Uterus (tissue), 4 donors: ENCODE results near the gene SLIT3. TPM values are rescaled to one million over a fixed set of nuclear protein-coding genes. Genes with fewer than 3 reads are reported as not detected.

Experiments
- DNase-seq, 2 donors: peaks; one replicate each; pipeline ENCODE4 v3.0.0-alpha.2; 2019 to 2020
- H3K27ac ChIP-seq, 2 donors: fragments of 200-600 bp; sonication (generic); 1 replicate in 1 of 2; 2 replicates in 1 of 2; pipeline ENCODE4 v1.5.1; 2016 to 2018
- H3K27me3 ChIP-seq, 2 donors: fragments of 200-600 bp; sonication (generic); one replicate each; pipeline ENCODE4 v1.5.1; 2018 to 2019; ENCODE audit warnings: control low read depth in 1 of 2
- H3K36me3 ChIP-seq, 2 donors: fragments of 200-600 bp; sonication (generic); one replicate each; pipeline ENCODE4 v1.5.1; 2019; ENCODE audit warnings: control low read depth in 1 of 2
- H3K4me1 ChIP-seq, 2 donors: fragments of 200-600 bp; sonication (generic); one replicate each; pipeline ENCODE4 v1.5.1; 2018 to 2019; ENCODE audit warnings: control low read depth in 1 of 2
- H3K4me3 ChIP-seq, 2 donors: fragments of 200-600 bp; sonication (generic); 1 replicate in 1 of 2; 2 replicates in 1 of 2; pipeline ENCODE4 v1.5.1; 2018 to 2019; ENCODE audit warnings: mild to moderate bottlenecking in 1 of 2
- H3K9me3 ChIP-seq, 2 donors: fragments of 200-600 bp; sonication (generic); one replicate each; pipeline ENCODE4 v1.5.1; 2019; ENCODE audit warnings: control low read depth in 1 of 2
- CTCF ChIP-seq, 4 experiments: fragments of 200-600 bp in 2 of 4; fragments of 450-650 bp in 2 of 4; sonication (generic) in 2 of 4; IDR thresholded peaks; one replicate each; pipeline ENCODE4 v1.5.1; 2016 to 2019; ENCODE audit warnings: antibody characterized with exemption in 4 of 4, mild to moderate bottlenecking in 2 of 4, moderate library complexity in 1 of 4
- POLR2A ChIP-seq, 2 donors: fragments of 450-650 bp; IDR thresholded peaks; one replicate each; pipeline ENCODE4 v1.6.1; 2016; ENCODE audit warnings: antibody characterized with exemption in 2 of 2, mild to moderate bottlenecking in 1 of 2, moderate library complexity in 1 of 2
- intact Hi-C: fragments of 100-400 bp; cut with DNase I; formaldehyde crosslinking; loops from one replicate; pipeline ENCODE4 v1.15.1; 2023; ENCODE audit warnings: low total_unique reads
- total RNA-seq, 4 donors: library from RNA; depleted of rRNA in 3 of 4; stranded (reverse); fragments of >200 nt in 3 of 4; gene quantifications; one replicate each; pipeline versions ENCODE4 v1.1.0 to v1.2.4, GENCODE V29; 2014 to 2023
- donor health status: DM: yes; HTN: yes; CAD: no.

The SLIT3 gene
- total RNA-seq, 4 donors from 2014 or later = 9.4 to 62.2 (median 28.1) TPM

GRCh38 chr5:168971100-168971499, 329.8 kb downstream of the SLIT3 start:
- intact Hi-C loops = no loop called here

GRCh38 chr5:168969326-168969886, 331.5 kb downstream of the SLIT3 start:
- H3K27ac ChIP-seq = no peak overlapping the region
- H3K9me3 ChIP-seq = no peaks in the 10 kb centered on the region
- intact Hi-C loops = no loop called here

More at GRCh38 chr5:168971100-168971499, 329.8 kb downstream of the SLIT3 start:
- TF ChIP-seq POLR2A (IDR thresholded peaks at IDR 0.05) = no peak
- no peak for TF ChIP-seq CTCF (IDR thresholded peaks at IDR 0.05)
- no peaks in the 10 kb centered on the region for H3K9me3 ChIP-seq
- no peaks in the 10 kb centered on the region for H3K4me1 ChIP-seq
- no peak overlapping the region for H3K27ac ChIP-seq
- no peaks in the 10 kb centered on the region for H3K36me3 ChIP-seq
- DNase-seq = no peak
- no peaks in the 10 kb centered on the region for H3K27me3 ChIP-seq
- no peak overlapping the region for H3K4me3 ChIP-seq

GRCh38 chr5:168967882-168968620, 332.9 kb downstream of the SLIT3 start:
- intact Hi-C loops = no loop called here
- TF ChIP-seq POLR2A (IDR thresholded peaks at IDR 0.05) = no peak
- TF ChIP-seq CTCF (IDR thresholded peaks at IDR 0.05) = no peak
- DNase-seq = no peak

More at GRCh38 chr5:168969326-168969886, 331.5 kb downstream of the SLIT3 start:
- TF ChIP-seq CTCF (IDR thresholded peaks at IDR 0.05) = no peak
- TF ChIP-seq POLR2A (IDR thresholded peaks at IDR 0.05) = no peak
- no peaks in the 10 kb centered on the region for H3K4me1 ChIP-seq
- H3K4me3 ChIP-seq = no peak overlapping the region
- no peaks in the 10 kb centered on the region for H3K36me3 ChIP-seq
- DNase-seq = no peak
- H3K27me3 ChIP-seq = no peaks in the 10 kb centered on the region

GRCh38 chr5:168965638-168966037, 335.3 kb downstream of the SLIT3 start:
- Histone ChIP-seq H3K4me3 (no peak overlapping the region), H3K36me3 (no peaks in the 10 kb centered on the region), H3K27ac (no peak overlapping the region), H3K4me1 (no peaks in the 10 kb centered on the region), H3K27me3 (no peaks in the 10 kb centered on the region), H3K9me3 (no peaks in the 10 kb centered on the region)
- intact Hi-C loops = no loop called here
- no peak for DNase-seq
- no peak for TF ChIP-seq POLR2A (IDR thresholded peaks at IDR 0.05)
- TF ChIP-seq CTCF (IDR thresholded peaks at IDR 0.05) = no peak

More at GRCh38 chr5:168967882-168968620, 332.9 kb downstream of the SLIT3 start:
- no peaks in the 10 kb centered on the region for H3K27me3 ChIP-seq
- H3K4me1 ChIP-seq = no peaks in the 10 kb centered on the region
- no peak overlapping the region for H3K4me3 ChIP-seq
- no peaks in the 10 kb centered on the region for H3K36me3 ChIP-seq
- H3K9me3 ChIP-seq = no peaks in the 10 kb centered on the region
- H3K27ac ChIP-seq = no peak overlapping the region

GRCh38 chr5:168964182-168964581, 336.8 kb downstream of the SLIT3 start:
- no peak for TF ChIP-seq CTCF (IDR thresholded peaks at IDR 0.05)
- no peak for TF ChIP-seq POLR2A (IDR thresholded peaks at IDR 0.05)
- Histone ChIP-seq H3K36me3 (no peaks in the 10 kb centered on the region), H3K27ac (no peak overlapping the region), H3K4me1 (no peaks in the 10 kb centered on the region), H3K27me3 (no peaks in the 10 kb centered on the region), H3K4me3 (no peak overlapping the region), H3K9me3 (no peaks in the 10 kb centered on the region)
- no peak for DNase-seq
- intact Hi-C loops = no loop called here
